Brain microvascular endothelial cell (primary cell): ENCODE data around the gene EDAR.

Source experiments
- DNase-seq: peaks from one replicate; pipeline ENCODE4 v3.0.0-alpha.2; 2020
- H3K27ac ChIP-seq: fragments of 250-450 bp; sonication (Bioruptor Pico); 2 replicates; pipeline ENCODE4 v1.5.1; 2020; ENCODE audit warnings: mild to moderate bottlenecking, moderate library complexity
- H3K27me3 ChIP-seq: fragments of 250-450 bp; sonication (Bioruptor Pico); replicated peaks from 2 replicates; pipeline ENCODE4 v1.5.1; 2020; ENCODE audit warnings: mild to moderate bottlenecking
- H3K36me3 ChIP-seq: fragments of 250-450 bp; sonication (Bioruptor Pico); replicated peaks from 2 replicates; pipeline ENCODE4 v1.5.1; 2020; ENCODE audit warnings: mild to moderate bottlenecking
- H3K4me3 ChIP-seq: 2 replicates; pipeline ENCODE4 v1.5.1; 2011; ENCODE audit warnings: low read depth, mild to moderate bottlenecking, control low read depth, low read length, moderate library complexity
- in situ Hi-C: cut with HindIII; loops from 2 replicates; pipeline ENCODE4 v1.10.0; 2017; ENCODE audit warnings: low sequenced_read_pairs, low pct_ligation_motif_present
- TF ChIP-seq, protein P1 (sequence below): IDR thresholded peaks from 2 replicates; pipeline ENCODE4 v1.5.1; 2011; ENCODE audit warnings: low read depth, mild to moderate bottlenecking, moderate library complexity, low read length, control low read depth, inconsistent platforms; ENCODE audit errors: missing control alignments

The EDAR gene

DNA sequence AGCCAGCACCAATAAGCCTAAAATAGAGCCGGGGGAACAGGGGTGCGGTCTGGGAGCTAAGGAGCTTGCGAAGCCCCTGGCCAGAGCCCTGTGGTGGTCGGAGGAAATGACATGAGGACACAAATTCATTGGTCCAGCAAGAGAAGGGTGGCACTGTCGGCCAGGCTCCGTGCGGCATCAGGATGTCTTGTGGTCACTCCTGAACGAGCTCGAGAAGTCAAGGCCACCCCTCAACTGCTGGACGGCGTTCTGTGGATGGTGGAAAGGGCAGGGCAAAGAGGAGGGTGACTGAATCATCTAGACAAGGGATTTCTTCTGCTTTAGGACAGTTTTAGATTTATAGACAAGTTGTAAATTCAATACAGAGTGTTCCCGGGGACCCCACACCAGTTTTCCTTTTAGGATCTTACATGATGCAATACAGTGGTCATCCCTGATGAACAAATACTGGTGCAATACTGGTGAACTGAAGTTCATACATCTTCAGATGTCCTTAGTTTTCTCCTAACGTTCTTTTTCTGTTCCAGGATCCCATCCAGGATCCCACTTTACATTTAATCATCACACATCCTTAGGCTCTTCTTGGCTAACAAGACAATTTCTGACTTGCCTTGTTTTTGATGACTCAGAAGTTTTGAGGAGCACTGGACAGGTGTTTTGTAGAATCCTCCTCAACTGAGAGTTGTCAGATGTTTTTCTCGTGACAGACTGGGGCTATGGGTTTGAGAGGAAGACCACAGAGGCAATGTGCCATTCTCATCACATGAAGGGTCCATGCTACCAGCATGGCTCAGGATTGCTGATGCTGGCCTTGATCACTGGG, 13.2 kb downstream of the EDAR start:
- in situ Hi-C loops: no loop called here
- TF ChIP-seq, protein P1, sequence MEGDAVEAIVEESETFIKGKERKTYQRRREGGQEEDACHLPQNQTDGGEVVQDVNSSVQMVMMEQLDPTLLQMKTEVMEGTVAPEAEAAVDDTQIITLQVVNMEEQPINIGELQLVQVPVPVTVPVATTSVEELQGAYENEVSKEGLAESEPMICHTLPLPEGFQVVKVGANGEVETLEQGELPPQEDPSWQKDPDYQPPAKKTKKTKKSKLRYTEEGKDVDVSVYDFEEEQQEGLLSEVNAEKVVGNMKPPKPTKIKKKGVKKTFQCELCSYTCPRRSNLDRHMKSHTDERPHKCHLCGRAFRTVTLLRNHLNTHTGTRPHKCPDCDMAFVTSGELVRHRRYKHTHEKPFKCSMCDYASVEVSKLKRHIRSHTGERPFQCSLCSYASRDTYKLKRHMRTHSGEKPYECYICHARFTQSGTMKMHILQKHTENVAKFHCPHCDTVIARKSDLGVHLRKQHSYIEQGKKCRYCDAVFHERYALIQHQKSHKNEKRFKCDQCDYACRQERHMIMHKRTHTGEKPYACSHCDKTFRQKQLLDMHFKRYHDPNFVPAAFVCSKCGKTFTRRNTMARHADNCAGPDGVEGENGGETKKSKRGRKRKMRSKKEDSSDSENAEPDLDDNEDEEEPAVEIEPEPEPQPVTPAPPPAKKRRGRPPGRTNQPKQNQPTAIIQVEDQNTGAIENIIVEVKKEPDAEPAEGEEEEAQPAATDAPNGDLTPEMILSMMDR: no peak
- Histone ChIP-seq H3K27ac (no peak overlapping the region), H3K4me3 (no peak overlapping the region), H3K27me3 (peaks cover 10% of the 10 kb centered on the region), H3K36me3 (no peaks in the 10 kb centered on the region)
- no peak for DNase-seq

DNA sequence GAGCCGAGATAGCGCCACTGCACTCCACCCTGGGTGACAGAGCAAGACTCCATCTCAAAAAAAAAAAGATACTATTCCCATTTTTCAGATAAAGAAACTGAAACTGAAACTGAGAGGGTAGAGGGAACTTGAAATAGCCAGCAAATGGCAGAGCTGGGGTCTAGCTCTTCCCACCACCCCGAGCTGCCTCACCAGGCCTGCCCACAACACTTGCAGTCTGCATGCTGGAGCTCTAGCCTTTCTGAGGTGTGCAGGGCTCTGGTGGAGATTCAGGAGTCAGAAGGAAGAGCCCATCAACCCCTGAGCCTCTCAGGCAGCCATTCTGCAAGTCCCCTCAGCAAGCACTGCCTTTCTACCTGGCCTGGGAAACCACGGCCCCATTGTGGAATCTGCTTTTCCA, 14.3 kb downstream of the EDAR start:
- H3K27ac ChIP-seq: no peak overlapping the region
- H3K4me3 ChIP-seq: no peak overlapping the region
- TF ChIP-seq, protein P1: no peak
- DNase-seq: no peak
- H3K36me3 ChIP-seq: no peaks in the 10 kb centered on the region
- in situ Hi-C loops: no loop called here
- H3K27me3 ChIP-seq: peaks cover 9% of the 10 kb centered on the region

DNA sequence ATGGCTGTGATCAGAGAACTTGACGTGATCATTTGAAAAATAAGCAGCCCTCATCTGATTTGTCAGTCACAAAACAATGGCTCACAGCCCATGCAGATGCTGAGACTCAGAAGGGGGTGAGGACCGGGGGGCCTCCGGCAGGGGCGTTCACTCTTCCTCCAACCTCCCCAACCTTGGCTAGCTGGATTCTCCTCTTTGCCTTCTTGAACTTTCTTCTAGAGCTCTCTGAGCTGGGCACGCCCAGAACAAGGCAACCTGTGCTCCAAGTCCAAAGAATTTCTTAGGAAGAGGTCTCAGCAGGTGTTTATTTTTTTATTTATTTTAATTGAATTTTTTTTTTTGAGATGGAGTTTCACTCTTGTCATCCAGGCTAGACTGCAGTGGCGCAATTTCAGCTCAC, 16.4 kb downstream of the EDAR start:
- H3K36me3 ChIP-seq: no peaks in the 10 kb centered on the region
- peaks cover 9% of the 10 kb centered on the region for H3K27me3 ChIP-seq
- H3K4me3 ChIP-seq: no peak overlapping the region
- in situ Hi-C loops: no loop called here
- TF ChIP-seq, protein P1: no peak
- no peak overlapping the region for H3K27ac ChIP-seq
- no peak for DNase-seq

DNA sequence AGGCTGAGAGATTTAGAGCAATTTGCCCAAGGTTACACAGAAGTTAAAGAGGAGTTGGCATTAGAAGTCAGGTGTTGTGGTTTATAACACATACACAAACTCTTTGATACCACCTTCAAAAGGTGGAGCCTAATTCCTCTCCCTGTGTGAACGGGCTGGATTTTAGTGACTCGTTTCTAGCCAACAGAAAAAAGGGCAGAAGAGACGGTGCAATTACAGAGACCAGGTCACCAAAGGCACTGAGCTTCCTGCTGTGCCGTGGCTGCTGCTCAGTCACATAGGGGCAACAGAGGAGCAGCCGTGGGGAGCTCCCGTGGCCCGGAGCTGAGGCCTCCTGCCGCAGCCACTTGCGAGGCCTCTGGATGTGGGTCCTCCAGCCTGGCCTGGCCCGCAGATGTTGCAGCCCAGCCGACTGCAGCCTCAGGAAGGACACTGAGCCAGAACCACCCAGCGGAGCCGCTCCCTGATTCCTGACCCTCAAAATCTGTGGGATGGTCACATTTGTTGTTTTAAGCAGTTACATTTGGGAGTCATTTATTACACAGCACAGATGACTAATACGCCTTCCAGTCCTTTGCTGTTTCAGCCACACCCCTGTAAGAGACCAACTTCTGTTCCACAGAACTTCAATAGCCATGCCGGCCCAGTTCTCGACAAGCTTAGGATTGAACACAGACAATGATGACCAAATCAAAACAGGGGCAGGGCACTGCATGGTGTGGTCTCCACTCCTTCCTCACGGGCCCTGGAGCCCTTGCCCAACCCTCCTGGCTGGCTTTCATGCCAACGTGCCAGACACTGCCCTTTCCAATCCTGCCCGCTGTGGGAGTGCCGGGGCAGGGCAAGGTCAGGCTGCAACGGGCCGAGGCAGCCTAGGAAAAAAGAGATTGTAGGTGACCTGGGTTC, 17.1 kb downstream of the EDAR start:
- no peak for DNase-seq
- Histone ChIP-seq H3K27me3 (peaks cover 9% of the 10 kb centered on the region), H3K27ac (no peak overlapping the region), H3K4me3 (no peak overlapping the region), H3K36me3 (no peaks in the 10 kb centered on the region)
- TF ChIP-seq, protein P1: no peak
- in situ Hi-C loops: no loop called here

DNA sequence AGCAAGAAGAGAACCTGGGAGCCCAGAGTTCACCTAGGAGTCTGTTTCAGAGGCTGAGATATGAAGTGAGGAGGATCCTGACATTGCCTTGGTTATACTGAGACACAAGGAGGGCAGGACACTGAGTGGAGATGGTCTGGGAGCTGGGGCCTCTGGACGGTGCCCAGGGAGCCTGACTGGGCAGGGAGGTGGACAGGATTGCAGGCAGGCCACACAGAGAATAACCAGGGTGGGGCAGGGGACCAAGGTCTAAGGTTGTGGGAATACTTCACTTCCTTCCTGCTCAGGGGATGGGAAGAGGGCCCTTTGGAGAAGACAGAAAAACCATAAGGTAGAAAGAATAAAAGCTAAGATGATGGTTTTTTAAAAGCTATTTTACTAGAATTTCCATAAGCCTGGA, 18.7 kb downstream of the EDAR start:
- in situ Hi-C loops: no loop called here
- no peak for DNase-seq
- TF ChIP-seq, protein P1: no peak
- H3K36me3 ChIP-seq: no peaks in the 10 kb centered on the region
- no peak overlapping the region for H3K4me3 ChIP-seq
- H3K27ac ChIP-seq: no peak overlapping the region
- H3K27me3 ChIP-seq: peaks cover 4% of the 10 kb centered on the region
